Astrocyte of the hippocampus (primary cell): ENCODE measurements around the gene ZFP36L1.

Experiments used
- DNase-seq: peaks from one replicate; pipeline ENCODE4 v3.0.0; 2011; ENCODE audit warnings: low read depth, low spot score

ZFP36L1 gene

GRCh38 chr14:68792979-68793733 is at the start of gene ZFP36L1:
TSS of gene ZFP36L1 (minus strand) at chr14:68793067. CDS start at chr14:68792938, 129 bp downstream.
- DNase-seq = peak; percentile 98

GRCh38 chr14:68842298-68842697 is 49.4 kb upstream of the ZFP36L1 start:
- DNase-seq = no peak

DNA sequence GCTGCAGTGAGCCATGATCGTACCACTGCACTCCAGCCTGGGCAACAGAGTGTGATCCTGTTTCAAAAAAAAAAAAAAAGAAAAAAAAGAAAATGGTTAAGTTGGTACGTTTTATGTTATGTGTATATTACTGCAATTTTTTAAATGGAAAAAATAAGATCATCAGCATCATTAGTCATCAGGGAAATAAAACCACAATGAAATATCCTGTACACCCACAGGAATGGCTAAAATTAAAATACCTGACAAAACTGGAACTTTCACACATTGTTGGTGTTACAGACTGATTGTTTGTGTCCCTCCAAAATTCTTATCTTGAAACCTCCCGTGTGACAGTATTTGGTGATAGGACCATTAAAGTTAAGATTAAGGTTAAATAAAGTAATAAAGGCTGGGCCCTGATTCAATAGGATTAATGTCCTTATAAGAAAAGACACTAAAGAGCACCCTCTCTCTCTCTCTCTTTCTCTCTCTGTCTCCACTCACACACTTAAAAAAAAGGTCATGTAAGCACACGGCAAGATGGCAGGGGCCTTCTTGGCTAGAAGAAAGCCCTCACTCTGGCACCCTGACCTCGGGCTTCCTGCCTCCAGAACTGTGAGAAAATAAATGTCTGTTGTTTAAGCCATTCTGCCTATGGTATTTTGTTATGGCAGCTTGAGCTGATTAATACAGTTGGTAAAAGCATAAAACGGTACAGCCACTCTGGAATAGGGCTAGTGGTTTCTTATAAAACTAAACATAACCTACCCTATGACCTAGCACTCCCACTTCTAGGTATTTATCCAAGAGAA is 48.3 kb upstream of the ZFP36L1 start:
- no peak for DNase-seq

- no peak for DNase-seq
Observed at GRCh38 chr14:68840454-68840853, 47.6 kb upstream of the ZFP36L1 start.

DNA sequence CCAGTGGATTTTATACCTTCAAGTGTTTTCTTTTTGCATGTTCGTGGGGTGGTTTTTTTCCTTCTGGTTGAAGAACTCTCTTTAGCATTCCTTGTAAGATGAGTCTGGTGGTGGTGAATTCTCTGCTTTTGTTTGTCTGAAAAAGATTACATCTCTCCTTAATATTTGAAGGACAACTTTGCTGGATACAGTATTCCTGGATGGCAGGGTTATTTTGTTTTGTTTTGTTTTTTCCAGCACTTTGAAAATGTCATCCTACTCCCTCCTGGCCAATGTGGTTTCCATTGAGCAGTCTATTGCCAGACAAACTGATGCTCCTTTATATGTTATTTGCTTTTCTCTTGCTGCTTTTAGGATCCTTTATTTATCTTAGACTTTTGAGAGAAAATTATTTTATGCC is 43.2 kb upstream of the ZFP36L1 start:
- no peak for DNase-seq

DNA sequence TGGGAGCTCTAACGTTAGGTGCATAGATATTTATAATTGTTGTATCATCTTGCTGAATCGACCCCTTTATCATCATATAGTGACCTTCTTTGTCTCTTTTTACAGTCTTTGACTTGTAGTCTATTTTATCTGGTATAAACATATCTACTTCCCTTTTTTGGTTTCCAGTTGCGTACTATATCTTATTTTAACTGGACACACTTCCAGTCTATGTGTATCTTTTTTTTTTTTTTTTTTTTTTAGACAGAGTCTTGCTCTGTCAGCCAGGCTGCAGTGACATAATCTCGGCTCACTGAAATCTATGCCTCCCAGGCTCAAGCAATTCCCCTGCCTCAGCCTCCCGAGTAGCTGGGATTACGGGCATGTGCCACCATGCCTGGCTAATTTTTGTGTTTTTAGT is 41.9 kb upstream of the ZFP36L1 start:
- DNase-seq = no peak

- DNase-seq = no peak
Observed at GRCh38 chr14:68828698-68829097, 35.8 kb upstream of the ZFP36L1 start.

DNA sequence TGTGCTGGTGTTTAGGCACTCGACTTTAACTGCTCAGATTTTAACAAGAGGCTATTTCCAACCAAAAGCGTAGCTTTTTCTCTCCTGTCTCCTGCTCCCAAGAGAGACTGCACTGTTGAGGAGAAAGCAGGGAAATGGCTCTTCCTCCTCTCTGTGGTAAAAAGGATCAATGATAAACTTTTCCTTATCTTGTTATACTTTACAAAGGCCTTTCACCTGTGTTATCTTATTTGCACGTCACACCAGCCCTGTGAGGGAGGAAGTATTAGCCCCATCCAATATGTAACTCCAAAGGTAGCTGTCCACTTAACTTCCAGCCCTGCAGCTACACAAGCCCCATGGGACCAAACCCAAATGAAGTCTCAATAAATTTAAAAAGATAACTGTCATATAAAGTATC is 32.9 kb upstream of the ZFP36L1 start:
- no peak for DNase-seq

GRCh38 chr14:68824517-68825347 is 31.9 kb upstream of the ZFP36L1 start:
- peak; percentile 78 for DNase-seq

DNA sequence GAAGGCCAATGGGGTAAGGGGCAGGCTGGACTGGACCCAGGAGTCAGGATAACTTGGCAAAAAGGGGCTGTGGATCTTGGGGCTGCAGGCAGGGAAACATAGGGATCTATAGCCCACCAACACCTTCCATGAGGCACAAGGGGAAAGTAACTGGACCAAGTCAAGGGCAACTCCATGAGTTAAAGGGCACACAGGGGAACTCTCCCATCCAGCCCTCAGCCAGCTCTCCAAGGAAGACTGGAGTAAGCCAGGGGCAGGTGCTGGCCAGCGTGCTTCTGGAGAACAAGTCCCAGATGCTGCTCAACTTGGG is 31.3 kb upstream of the ZFP36L1 start:
- DNase-seq = no peak

GRCh38 chr14:68823434-68824206 is 30.8 kb upstream of the ZFP36L1 start:
- DNase-seq = no peak

- DNase-seq = no peak
Observed at GRCh38 chr14:68822926-68823325, 30.1 kb upstream of the ZFP36L1 start.

GRCh38 chr14:68822132-68822651 is 29.3 kb upstream of the ZFP36L1 start:
- DNase-seq = no peak

DNA sequence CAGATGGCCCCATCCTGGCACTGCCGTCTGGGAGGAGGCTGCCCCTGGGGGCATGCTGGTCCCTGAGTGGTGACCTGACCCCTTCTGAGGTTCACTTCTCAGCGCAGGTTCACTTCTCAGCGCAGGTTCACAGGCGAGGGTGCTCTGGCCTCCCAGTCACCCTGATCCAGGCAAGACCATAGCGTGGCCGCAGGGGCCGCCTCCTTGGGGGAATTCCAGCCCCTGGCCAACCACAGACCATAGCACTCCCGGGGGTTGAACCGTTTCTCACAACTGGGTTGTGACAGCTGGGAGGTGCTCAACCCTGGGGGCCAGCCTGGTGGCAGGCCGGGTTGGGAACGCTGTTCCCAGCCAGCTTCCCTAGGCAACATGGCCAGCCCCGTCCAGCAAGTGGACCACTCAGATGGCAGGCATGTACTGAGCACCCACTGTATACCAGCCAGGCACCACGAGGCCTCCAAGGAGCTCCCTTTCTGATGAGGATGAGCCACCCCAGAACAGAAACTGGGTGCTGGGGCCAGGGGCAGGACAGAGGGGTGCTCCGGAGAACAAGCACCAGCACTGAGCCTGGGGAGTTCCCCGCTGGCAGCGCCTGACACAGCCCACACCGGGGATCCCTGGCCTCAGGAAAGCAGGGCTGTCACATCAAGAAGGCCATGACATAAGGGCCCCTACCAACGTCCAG is 28.3 kb upstream of the ZFP36L1 start:
- no peak for DNase-seq

GRCh38 chr14:68820536-68820935 is 27.7 kb upstream of the ZFP36L1 start:
- DNase-seq = no peak

DNA sequence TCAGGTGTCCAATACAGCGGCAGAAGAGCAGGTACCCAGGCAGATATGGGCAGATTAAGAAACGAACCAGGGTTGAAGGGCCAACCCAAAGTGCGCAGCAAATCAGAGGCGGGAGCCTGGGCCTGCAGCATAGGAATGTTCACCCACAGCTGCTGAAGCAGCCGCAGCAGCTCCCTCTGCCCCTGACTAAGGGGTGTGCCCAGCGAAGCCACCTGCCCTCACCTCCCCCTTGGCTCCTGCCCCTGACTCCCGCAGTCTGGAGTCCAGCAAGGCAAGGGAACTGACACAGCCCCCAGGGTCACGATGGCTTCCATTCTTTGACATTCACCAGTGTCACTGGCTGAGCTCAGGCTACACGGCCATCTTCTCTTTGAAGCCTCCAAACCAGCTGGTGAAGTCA is 27.3 kb upstream of the ZFP36L1 start:
- no peak for DNase-seq

GRCh38 chr14:68819260-68819691 is 26.4 kb upstream of the ZFP36L1 start:
- DNase-seq = peak; percentile 89

DNA sequence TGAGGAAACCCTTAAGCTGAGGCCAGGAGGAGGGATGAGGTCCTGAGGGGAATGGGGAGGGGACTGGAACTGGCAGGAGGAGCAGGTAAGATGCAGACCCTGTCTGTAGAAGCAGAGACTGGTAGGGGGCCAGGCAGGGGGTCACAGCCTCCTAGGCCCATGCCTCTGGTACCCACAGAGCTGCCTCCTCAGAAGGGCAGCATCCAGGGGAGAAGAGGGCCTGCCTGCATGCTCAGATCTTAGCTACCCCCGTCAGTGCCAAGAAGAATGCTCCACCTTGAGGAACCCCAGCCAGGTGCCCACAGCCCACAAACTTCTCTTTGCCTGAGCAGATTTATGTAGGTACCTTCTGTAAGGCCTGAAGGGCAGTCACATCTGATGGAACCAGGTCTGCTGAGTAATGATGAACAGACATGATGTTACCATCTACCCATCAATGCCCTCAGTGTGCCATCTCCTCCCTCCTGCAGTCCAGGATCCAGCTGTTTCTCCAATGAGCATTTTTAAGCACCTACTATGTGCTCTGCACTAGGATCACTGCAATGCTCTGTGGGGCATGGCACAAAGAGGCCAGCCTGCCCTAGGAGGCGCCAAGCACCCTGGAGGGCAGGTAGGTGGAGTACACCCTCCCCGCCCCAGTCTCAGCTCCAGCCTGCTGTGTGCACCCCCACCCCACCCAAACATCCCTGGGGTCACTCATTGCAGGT is 24.8 kb upstream of the ZFP36L1 start:
- no peak for DNase-seq

DNA sequence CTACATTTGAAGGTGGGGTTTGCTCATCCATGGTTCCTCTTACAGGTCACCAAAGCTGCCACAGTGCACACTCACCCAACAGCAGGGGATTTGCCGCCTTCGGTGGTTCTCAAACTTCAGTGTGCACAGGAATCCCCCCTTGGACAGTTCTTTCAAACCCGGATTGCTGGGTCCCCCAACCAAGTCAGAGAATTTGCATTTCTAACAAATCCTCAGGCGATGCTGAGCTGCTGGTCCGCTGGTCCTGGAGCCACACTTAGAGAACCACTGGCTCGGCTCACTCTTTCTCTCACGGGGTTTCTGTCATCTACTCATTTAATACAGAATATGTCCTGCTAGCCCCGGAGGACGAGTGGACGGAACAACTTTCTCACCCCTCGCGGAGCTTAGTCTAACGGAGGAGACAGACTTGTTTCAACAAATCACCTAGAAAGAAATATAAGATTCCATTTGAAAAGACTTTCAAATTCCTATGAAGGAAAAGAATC is 24.1 kb upstream of the ZFP36L1 start:
- no peak for DNase-seq
